H1 (cell line): ENCODE results near the gene TMEM165. TPM values are rescaled to one million over a fixed set of nuclear protein-coding genes. Genes with fewer than 3 reads are reported as not detected.

ENCODE experiments used
- PHF8 ChIP-seq: fragments of 200-600 bp; sonication (generic); conservative IDR thresholded peaks from 2 replicates; pipeline ENCODE4 v1.7.1; 2012; ENCODE audit warnings: low read depth, mild to moderate bottlenecking, inconsistent platforms, low read length, moderate library complexity
- polyA plus RNA-seq, 7 experiments: library from polyadenylated mRNA; depleted of rRNA in 3 of 7; stranded (reverse) in 5 of 7; unstranded in 2 of 7; fragments of >200 nt in 5 of 7; fragments of 200-250 nt in 2 of 7; gene quantifications; 1 replicate in 5 of 7; 2 replicates in 1 of 7; 4 replicates in 1 of 7; pipeline versions ENCODE4 v1.2.1 to v1.2.3, GENCODE V29; 2011 to 2013; ENCODE audit warnings: missing spikeins in 2 of 7, mixed read lengths in 2 of 7
- total RNA-seq: library from RNA; stranded (reverse); fragmentation: NEBNext Ultra II Directional; extraction: Animal tissue kit (Norgen Biotek cat#: 25700); gene quantifications from 2 replicates; pipeline ENCODE4 v1.2.1, GENCODE V29; 2021

TMEM165 gene
- total and polyA plus RNA-seq, 2 of the 8 experiments (the other 6 are each of a cell fraction or from before 2014, with no cell fraction given): 85.5 to 125 TPM

DNA sequence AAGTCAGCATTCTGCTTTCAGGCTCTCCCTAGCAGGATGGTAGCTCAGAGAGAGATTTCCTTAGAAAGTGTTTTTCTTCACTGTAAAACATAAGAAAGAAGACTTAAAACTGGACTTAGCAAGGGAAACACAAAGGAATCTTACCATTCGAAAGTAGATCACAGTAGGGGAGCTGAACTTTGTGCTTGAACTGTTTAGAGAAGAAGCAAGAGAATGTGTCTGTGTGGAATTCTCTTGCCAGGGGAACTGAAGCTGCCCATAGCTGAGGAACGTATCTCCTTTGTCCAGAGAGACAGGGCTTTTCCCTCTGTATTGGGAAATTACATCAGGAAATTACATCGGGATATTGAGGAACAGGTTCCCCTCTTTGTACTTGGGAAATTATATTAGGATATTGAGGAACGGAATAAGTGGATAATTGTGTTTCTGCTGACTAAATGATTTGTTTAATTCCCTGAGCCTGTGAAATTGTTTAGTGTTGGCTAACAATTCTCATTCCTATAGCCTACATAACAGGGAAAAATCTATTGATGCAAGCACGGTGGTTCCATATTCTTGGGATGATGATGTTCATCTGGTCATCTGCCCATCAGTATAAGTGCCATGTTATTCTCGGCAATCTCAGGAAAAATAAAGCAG lies 28.6 kb upstream of the TMEM165 start (continued):
- TF ChIP-seq PHF8: no peak
